AG09319 (cell line): ENCODE results near the gene STPG4.

Experiments used
- DNase-seq: peaks from one replicate; pipeline ENCODE4 v3.0.0-alpha.2; 2010; ENCODE audit warnings: low read depth; ENCODE audit errors: extremely low read depth
- CTCF ChIP-seq: IDR thresholded peaks from 2 replicates; pipeline ENCODE4 v1.5.1; 2011; ENCODE audit warnings: low read depth, mild to moderate bottlenecking, inconsistent platforms, low read length, moderate library complexity

The STPG4 gene

GRCh38 chr2:47094511-47095142, 60.5 kb downstream of the STPG4 start:
- peak; percentile 30 for DNase-seq
- no peak; the same call in 1 of the 2 replicates for TF ChIP-seq CTCF

GRCh38 chr2:47093626-47094025, 61.5 kb downstream of the STPG4 start:
- TF ChIP-seq CTCF, result no peak
- DNase-seq, result no peak

GRCh38 chr2:47092465-47092864, 62.6 kb downstream of the STPG4 start:
- DNase-seq, result no peak
- no peak for TF ChIP-seq CTCF

GRCh38 chr2:47091118-47091517, 64.0 kb downstream of the STPG4 start:
- no peak for TF ChIP-seq CTCF
- DNase-seq, result no peak

GRCh38 chr2:47089083-47089464, 66.0 kb downstream of the STPG4 start:
- no peak for TF ChIP-seq CTCF
- DNase-seq, result no peak

- no peak for DNase-seq
- TF ChIP-seq CTCF, result peak; percentile 11
These were observed 66.6 kb downstream of the STPG4 start for GRCh38 chr2:47088371-47089082.

GRCh38 chr2:47087051-47087450, 68.1 kb downstream of the STPG4 start:
- TF ChIP-seq CTCF, result no peak
- DNase-seq, result no peak
